GM23248 (cell line): Measurements from ENCODE around the gene IFI27L1.

Experiments
- EZH2 ChIP-seq: fragments of 200-600 bp; sonication (generic); IDR thresholded peaks from 2 replicates; pipeline ENCODE4 v1.6.1; 2018; ENCODE audit warnings: antibody characterized with exemption, mild to moderate bottlenecking; ENCODE audit not compliant: insufficient read depth, poor library complexity, severe bottlenecking
- EZH2phosphoT487 ChIP-seq: fragments of 200-600 bp; sonication (generic); IDR thresholded peaks from 2 replicates; pipeline ENCODE4 v1.6.1; 2018; ENCODE audit warnings: antibody characterized with exemption, moderate library complexity, mild to moderate bottlenecking, low read depth; ENCODE audit not compliant: insufficient read depth

DNA sequence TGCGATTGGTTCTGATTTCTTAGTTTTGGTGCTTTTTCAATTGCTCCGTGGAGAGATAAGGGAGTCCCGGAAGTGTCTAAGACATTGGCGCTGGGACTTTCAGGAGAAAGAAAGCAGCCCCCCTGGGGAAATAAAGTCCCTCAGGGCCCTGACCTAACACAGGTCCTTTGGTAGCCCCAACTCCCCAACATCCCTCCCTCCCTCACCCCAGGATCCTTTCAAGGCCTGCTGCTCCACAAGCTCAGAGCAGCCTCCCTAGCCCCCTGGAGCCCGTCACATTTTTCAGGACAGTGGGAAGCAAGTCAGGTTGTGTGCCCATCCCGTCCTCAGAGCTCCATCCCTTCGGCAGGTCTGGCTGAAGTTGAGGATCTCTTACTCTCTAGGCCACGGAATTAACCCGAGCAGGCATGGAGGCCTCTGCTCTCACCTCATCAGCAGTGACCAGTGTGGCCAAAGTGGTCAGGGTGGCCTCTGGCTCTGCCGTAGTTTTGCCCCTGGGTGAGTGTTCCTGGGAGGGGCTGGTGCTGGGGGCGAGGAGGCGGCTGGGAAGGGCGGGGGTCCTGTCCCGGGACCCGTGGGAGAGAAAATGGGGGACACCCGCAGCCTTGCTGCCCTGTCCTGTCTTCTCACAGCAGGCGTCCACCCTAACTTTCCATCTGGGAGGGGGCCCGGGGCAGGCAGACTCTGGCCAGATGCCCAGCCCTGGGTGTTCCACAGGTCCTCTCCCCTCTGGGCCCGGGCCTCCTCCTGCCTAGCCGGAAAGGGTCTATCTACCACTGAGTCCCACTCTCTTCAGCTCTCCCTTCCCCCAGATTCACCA, 30.4 kb downstream of the IFI27L1 start:
- TF ChIP-seq EZH2 (no peak), EZH2phosphoT487 (no peak)
